ENCODE data around the gene NOP10.

DNA sequence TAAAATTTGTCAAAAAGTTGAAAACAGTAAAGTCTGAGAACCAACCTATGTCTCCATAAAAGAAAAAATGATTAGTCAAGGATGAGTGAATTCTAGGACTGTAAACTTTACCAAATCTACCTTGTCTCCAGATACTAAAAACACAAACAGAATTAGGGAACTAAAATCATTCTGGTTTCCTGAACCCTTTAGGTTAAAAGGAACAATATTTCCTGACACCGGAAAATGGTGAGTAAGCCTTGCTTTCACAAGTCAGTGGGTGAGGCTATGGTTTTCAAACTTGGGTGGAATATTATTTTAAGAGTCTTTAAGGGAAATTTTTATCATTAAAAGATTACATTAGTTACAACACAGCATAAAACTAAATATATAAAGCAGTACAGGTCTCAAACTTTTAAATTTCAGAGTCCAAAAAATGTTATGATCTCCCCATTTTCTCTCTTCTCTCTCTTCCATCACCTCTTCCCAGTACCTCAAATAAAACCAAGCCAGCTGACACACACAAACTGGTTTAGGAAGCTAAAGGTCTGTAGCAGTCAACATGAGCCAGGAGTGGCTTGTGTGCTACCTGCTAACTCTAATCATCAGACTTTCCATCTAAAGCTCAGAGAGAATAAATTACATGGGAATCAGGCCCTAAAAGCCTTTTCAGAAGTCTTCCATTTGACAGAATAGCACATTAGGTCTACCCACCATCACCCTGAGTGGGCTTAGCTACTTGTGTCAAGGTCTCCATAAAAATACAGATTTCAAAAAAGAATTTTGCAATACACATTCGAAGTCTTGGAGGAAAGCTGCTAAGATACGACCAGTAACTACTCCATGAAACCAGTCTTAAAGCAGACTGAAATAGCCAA lies 7.5 kb downstream of the NOP10 start:
- TF ChIP-seq, protein P1, sequence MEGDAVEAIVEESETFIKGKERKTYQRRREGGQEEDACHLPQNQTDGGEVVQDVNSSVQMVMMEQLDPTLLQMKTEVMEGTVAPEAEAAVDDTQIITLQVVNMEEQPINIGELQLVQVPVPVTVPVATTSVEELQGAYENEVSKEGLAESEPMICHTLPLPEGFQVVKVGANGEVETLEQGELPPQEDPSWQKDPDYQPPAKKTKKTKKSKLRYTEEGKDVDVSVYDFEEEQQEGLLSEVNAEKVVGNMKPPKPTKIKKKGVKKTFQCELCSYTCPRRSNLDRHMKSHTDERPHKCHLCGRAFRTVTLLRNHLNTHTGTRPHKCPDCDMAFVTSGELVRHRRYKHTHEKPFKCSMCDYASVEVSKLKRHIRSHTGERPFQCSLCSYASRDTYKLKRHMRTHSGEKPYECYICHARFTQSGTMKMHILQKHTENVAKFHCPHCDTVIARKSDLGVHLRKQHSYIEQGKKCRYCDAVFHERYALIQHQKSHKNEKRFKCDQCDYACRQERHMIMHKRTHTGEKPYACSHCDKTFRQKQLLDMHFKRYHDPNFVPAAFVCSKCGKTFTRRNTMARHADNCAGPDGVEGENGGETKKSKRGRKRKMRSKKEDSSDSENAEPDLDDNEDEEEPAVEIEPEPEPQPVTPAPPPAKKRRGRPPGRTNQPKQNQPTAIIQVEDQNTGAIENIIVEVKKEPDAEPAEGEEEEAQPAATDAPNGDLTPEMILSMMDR (IDR thresholded peaks at IDR 0.05): no peak
- no peak for TF ChIP-seq EP300 (IDR thresholded peaks at IDR 0.05)

Data from upper lobe of left lung (tissue), 4 donors.